GM19035 (cell line): ENCODE measurements around the gene ALPL.
A peak's percentile ranks its signal among the peaks of the same experiment; 100 is the strongest.

Experiments
- ATAC-seq: cut with Tn5 transposase; IDR thresholded peaks from one replicate; pipeline ENCODE4 v1.9.1; 2021; ENCODE audit not compliant: unreplicated experiment

Gene ALPL

GRCh38 chr1:21596174-21596573, 87.0 kb downstream of the ALPL start:
- no peak for ATAC-seq

DNA sequence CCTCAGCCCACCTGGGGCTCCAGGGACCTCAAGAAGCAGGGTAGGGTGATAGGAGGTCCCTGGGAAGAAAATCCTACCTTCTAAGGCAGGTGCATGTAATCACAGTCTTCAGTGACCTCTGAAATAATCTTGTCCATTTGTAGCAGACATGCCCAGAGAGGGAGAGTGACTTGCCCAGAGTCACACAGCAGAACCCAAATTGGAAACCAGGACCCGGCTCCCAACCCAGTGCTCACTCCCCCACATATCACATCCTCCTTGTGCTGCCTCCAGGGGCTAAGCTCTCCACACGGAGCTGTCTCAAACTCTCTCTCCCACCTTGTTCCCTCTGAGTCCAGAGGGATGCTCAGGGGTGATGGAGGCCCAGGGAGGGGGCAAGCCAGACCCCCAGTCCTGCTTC, 87.4 kb downstream of the ALPL start:
- ATAC-seq, result no peak

- no peak for ATAC-seq
These were observed 88.5 kb downstream of the ALPL start for GRCh38 chr1:21597753-21598152.

DNA sequence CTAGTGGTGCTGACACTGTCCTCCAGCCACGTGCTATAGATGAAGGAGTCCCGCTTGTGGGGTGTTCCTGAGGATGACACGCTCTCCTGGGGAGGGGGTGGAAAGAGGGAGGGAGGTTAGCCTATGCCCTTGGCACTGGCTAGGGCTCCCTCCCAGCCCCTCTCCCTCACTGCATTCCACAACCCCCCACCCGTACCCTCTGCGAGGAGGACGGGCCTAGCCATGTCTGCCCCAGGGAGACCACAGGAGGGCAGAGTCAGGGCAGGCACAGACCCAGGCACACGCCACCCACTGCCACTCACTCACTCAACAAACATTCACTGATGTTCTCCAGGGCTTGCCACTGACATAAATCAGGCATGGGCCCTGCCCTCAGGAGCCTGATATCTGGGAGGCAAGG, 89.2 kb downstream of the ALPL start:
- no peak for ATAC-seq

DNA sequence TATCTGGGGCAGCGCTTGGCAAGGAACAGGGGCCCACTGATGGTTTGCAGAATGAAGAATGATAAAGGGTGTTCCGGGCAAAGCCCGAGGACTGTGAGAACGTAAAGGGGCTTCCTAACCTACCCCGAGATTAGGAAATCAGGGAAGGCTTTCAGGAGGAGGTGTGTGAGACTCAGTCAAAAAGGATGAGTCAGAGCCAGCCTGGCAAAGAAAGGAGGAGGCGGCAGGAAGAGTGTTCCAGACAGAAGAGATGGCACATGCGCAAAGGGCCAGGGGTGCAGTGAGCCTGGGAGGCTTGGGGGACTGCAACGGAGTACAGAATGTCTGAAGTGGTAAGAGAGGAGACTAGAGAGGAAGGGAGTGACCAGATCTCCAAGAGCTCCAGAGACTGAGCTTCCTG, 89.7 kb downstream of the ALPL start:
- no peak for ATAC-seq

- ATAC-seq, result no peak
These were observed 90.2 kb downstream of the ALPL start for GRCh38 chr1:21599402-21599801.

DNA sequence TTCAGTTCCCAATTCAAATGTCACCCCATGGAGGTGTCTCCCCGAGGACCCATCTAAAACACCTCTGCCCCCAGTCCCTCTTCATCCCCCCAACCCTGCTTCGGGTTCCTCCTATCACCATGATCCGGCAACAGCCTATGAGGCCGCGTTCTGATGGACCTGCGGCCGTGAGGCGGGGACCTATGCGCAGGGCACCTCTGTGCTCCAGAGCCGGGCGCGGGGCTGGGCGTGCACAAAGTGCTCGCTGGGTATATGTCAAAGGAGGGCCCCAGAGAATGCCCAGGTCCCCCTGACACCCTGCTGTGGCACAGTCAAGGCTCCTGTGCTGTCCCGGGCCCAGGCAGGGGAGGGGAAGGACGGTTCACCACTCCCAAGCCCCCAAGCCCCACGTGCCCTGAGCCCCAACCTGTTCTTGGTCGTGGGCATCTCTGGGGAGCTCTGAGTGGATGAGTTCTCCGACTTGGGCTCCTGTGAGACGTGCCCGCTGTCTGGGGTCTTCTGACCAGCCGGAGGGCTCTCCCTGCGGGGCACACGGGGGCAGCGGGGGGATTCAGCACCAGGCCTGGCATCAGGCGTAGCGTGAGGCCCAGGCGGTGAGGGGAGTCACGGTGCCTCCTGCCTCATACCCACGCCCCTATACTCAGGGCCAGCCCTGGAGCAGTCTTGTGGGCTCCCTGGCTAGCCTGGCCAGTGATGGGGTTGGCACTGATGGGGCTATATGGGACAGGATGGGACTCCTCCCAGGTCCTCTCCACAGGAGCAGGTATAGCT, 92.2 kb downstream of the ALPL start:
- no peak for ATAC-seq

DNA sequence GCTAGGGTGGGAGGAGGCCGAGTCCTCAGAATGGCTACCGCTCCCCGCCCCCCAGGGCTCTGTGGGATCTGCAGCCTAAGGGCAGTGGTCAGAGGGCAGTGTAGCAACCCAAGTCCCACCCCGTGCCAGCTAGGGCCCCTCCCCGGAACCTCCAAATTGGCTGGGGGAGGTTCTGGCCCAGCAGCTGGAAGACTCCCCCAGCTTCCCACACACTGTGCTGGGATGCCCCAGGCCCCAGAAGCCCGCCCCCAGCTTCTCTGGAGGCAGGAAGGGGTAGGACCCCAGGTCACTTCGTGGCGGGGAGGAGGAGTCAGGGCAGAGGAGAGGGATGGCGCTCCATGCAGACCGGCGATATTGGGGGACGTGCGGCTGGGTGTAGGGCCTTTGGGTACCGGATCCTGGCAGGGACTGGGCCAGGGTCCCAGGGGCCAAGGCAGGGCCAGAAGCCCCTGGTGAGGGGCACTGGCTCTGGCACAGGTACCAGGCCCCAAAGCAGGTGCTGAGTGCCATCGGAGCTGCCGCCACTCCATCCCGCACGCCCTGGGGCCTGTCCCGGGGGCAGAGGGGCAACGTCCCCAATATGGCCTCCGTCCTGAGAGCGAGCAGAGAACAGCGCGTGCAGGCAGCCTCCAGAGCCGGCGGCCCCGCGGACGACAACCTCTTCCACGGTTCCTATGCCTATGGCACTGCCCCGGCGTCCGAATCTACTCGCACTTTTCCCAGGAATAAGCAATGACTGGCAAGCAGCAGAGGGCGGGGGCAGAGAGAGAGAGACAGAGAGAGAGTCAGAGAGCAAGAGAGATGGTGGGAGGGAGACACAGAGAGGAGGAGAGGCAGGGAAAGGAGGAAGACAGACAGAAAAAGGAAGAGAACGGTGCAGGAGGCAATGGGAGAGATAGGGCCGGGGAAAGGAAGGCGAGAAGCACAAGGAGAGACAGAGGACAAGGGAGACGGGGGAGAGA, 94.2 kb downstream of the ALPL start:
- no peak for ATAC-seq

- ATAC-seq, result no peak
These were observed 95.2 kb downstream of the ALPL start for GRCh38 chr1:21604208-21604957.

GRCh38 chr1:21605012-21605715, 95.9 kb downstream of the ALPL start:
- no peak for ATAC-seq

- ATAC-seq, result no peak
These were observed 96.9 kb downstream of the ALPL start for GRCh38 chr1:21605964-21606705.

DNA sequence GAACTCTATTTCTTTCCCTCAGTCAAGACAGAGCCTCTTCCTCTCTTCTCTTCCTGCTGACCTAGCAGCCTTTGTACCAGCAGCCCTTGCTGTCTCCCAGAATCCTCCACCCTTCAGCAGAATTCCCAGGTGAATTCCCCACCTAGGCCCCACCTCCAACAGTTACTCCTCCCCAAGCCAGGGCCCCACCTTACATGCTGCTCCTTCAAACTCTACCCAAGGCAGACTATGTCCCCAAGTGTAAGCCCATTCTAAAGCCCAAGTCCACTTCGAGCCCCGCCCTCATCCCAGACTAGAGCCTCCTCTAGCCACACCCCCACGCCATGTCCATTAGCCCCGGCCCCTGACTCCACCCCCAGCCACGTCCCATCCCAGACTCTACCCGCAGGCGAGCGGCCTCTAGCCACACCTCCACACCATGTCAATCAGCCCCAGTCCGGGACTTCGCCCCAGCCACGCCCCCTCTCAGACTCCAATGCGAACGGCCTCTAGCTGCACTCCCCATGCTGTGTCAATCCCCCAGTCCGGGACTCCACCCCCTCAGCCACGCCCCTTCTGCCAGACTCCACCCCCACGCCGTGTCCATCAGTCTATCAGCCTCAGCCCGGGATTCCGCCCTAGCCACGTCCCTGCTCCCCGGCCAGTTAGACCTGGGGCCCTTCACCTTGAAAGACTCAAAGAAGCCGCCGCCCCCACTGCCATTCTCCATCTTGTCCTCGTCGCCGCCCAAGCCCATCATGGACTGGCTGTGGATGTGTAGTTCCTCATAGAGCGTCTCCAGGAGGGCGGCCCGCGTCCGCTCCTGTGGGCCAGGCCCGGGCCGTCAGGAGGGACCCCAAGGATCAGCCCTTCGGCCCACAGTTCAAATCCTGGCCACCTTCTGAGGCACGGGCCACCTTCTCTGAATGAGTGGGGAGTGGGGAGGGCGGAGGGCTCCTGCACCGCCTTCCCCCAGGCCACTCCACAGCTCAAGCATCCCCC, 98.6 kb downstream of the ALPL start:
- ATAC-seq, result peak; percentile 69

- ATAC-seq, result no peak
These were observed 99.6 kb downstream of the ALPL start for GRCh38 chr1:21608798-21609197.

- ATAC-seq, result no peak
These were observed 100.8 kb downstream of the ALPL start for GRCh38 chr1:21610027-21610426.

DNA sequence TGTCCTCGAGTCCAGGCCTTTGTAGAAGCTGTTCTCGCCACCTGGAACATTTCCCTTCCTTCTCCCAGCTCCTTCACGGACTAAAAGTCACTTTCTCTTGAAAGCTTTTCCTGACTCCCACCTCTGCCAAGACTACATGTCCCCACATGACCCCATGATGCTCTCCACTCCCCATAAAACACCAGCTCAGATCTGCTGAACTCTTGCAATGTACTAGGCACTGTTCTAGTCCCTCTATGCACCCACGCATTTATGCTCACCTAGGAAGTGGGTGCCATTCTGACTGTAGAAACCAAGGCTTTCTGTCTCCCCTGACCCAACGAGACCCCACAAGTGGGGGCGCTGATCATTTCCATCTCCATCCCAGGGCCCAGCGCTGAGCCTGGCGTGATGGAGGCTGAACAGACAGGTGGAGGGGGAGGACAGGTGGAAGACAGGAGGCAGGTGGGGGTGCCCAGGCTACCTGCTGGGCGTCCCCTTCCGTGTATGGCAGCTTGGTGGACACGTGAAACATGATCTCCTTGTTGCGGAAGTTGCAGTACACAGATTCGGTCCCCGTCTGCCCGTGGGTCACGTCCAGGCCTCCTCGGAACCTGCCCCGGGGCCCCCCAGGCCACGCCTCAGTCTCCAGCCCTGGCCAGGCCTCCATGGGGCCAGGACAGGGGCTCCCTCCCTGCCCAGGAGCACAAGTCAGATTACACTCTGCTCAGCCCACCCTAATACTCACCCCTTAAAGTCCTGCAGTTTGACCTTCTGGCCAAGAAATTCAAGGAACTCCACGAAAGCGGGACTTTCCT, 102.0 kb downstream of the ALPL start:
- ATAC-seq, result no peak

- no peak for ATAC-seq
These were observed 102.8 kb downstream of the ALPL start for GRCh38 chr1:21612057-21612456.

DNA sequence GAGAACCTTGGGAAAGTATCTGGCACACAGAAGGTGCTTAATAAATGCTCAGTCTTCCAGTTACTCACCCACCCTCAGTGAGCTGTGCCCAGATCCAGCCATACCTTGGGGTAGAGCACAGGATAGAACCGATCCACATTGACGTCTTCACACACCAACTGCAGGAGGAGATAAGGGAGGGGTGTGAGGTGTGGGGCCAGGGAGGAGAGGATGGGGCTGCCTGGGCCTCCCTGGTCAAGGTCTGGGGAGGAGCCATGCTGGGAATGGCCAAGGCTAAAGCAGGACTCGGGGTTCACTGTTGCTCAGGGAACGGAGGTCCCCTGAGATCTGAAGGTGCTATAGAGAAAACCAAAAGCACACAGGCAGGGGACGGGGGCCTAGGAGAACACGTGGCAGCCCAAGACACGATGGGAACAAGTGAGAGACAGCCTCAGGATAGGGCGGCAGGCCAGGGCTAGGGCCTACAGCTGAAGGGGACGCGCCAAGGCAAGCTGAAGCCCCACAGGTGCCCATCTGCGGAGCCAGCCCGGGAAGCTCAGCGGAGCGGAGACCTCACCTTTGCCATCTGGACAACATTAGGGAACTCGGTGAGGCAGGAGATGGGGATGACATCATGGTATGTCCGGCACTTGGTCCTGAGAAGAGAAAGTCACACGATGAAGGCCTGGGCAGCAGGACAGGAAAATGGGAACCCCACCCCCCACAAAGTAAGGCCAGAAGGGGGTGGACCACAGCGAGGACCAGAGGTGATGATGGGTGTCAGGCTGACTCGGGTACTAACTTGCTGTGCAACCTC, 104.0 kb downstream of the ALPL start:
- no peak for ATAC-seq
